IPS-18c (cell line): ENCODE data around the gene THSD7B.

Source experiments
- H3K4me3 ChIP-seq: 2 replicates; pipeline ENCODE4 v1.7.0; 2013; ENCODE audit warnings: low read depth, mild to moderate bottlenecking, low read length, moderate library complexity; ENCODE audit not compliant: insufficient read depth
- H3K9me3 ChIP-seq: one replicate; pipeline ENCODE4 v1.6.1; 2013; ENCODE audit warnings: mild to moderate bottlenecking, low read length, moderate library complexity; ENCODE audit not compliant: control insufficient read depth, insufficient read depth

The THSD7B gene

GRCh38 chr2:136787970-136788369, 22.6 kb downstream of the THSD7B start:
- no peak overlapping the region for H3K4me3 ChIP-seq
- no peaks in the 10 kb centered on the region for H3K9me3 ChIP-seq

GRCh38 chr2:136796339-136796738, 31.0 kb downstream of the THSD7B start:
- Histone ChIP-seq H3K4me3 (no peak overlapping the region), H3K9me3 (no peaks in the 10 kb centered on the region)

GRCh38 chr2:136798766-136799165, 33.4 kb downstream of the THSD7B start:
- H3K4me3 ChIP-seq, result no peak overlapping the region
- H3K9me3 ChIP-seq, result no peaks in the 10 kb centered on the region

GRCh38 chr2:136801661-136802060, 36.3 kb downstream of the THSD7B start:
- no peak overlapping the region for H3K4me3 ChIP-seq
- H3K9me3 ChIP-seq, result no peaks in the 10 kb centered on the region

GRCh38 chr2:136809998-136810397, 44.7 kb downstream of the THSD7B start:
- Histone ChIP-seq H3K9me3 (no peaks in the 10 kb centered on the region), H3K4me3 (no peak overlapping the region)

- H3K4me3 ChIP-seq, result no peak overlapping the region
- no peaks in the 10 kb centered on the region for H3K9me3 ChIP-seq
Measured at GRCh38 chr2:136818839-136819238, 53.5 kb downstream of the THSD7B start.

- Histone ChIP-seq H3K9me3 (no peaks in the 10 kb centered on the region), H3K4me3 (no peak overlapping the region)
Measured at GRCh38 chr2:136823291-136823690, 57.9 kb downstream of the THSD7B start.

GRCh38 chr2:136828162-136828561, 62.8 kb downstream of the THSD7B start:
- H3K4me3 ChIP-seq, result no peak overlapping the region
- no peaks in the 10 kb centered on the region for H3K9me3 ChIP-seq

- no peak overlapping the region for H3K4me3 ChIP-seq
- no peaks in the 10 kb centered on the region for H3K9me3 ChIP-seq
Measured at GRCh38 chr2:136828774-136829173, 63.4 kb downstream of the THSD7B start.

GRCh38 chr2:136844546-136844945, 79.2 kb downstream of the THSD7B start:
- Histone ChIP-seq H3K9me3 (no peaks in the 10 kb centered on the region), H3K4me3 (no peak overlapping the region)

GRCh38 chr2:136858656-136859055, 93.3 kb downstream of the THSD7B start:
- no peaks in the 10 kb centered on the region for H3K9me3 ChIP-seq

GRCh38 chr2:136860443-136860958, 95.2 kb downstream of the THSD7B start:
- Histone ChIP-seq H3K4me3 (no peak overlapping the region), H3K9me3 (no peaks in the 10 kb centered on the region)

More at GRCh38 chr2:136858656-136859055, 93.3 kb downstream of the THSD7B start:
- no peak overlapping the region for H3K4me3 ChIP-seq

GRCh38 chr2:136863468-136863867, 98.1 kb downstream of the THSD7B start:
- Histone ChIP-seq H3K9me3 (no peaks in the 10 kb centered on the region), H3K4me3 (no peak overlapping the region)

- H3K4me3 ChIP-seq, result no peak overlapping the region
- H3K9me3 ChIP-seq, result no peaks in the 10 kb centered on the region
Measured at GRCh38 chr2:136863874-136864273, 98.5 kb downstream of the THSD7B start.

GRCh38 chr2:136871424-136871823, 106.1 kb downstream of the THSD7B start:
- no peak overlapping the region for H3K4me3 ChIP-seq

GRCh38 chr2:136874258-136874657, 108.9 kb downstream of the THSD7B start:
- Histone ChIP-seq H3K9me3 (no peaks in the 10 kb centered on the region), H3K4me3 (no peak overlapping the region)

More at GRCh38 chr2:136871424-136871823, 106.1 kb downstream of the THSD7B start:
- H3K9me3 ChIP-seq, result no peaks in the 10 kb centered on the region

- no peak overlapping the region for H3K4me3 ChIP-seq
- no peaks in the 10 kb centered on the region for H3K9me3 ChIP-seq
Measured at GRCh38 chr2:136891100-136891499, 125.8 kb downstream of the THSD7B start.

GRCh38 chr2:136894007-136894634, 128.8 kb downstream of the THSD7B start:
- H3K4me3 ChIP-seq, result no peak overlapping the region
- no peaks in the 10 kb centered on the region for H3K9me3 ChIP-seq

- Histone ChIP-seq H3K4me3 (no peak overlapping the region), H3K9me3 (no peaks in the 10 kb centered on the region)
Measured at GRCh38 chr2:136901732-136902131, 136.4 kb downstream of the THSD7B start.
